Measurements from ENCODE around the gene LRRC8D. TPM values are rescaled to one million over a fixed set of nuclear protein-coding genes. Genes with fewer than 3 reads are reported as not detected.
"Not testable (repeated sequence)": the region's sequence is repeated elsewhere in the genome, so short reads cannot be mapped to it uniquely, and the experiment has no call there.

The LRRC8D gene
- total RNA-seq, 1 experiment from 2014 or later: 22.3 TPM

GRCh38 chr1:89791064-89791726 lies 29.6 kb upstream of the LRRC8D start:
- CTCF ChIA-PET: no interaction called here
- Mint-ChIP-seq H3K4me1 (ENCODE audit: low read depth, unreplicated experiment) (no peaks in the 10 kb centered on the region), H3K36me3 (ENCODE audit: insufficient read depth, unreplicated experiment) (no peaks in the 10 kb centered on the region), H3K4me3 (ENCODE audit: low read depth, unreplicated experiment) (no peak overlapping the region), H3K27ac (ENCODE audit: unreplicated experiment) (no peak overlapping the region), H3K27me3 (ENCODE audit: unreplicated experiment) (no peaks in the 10 kb centered on the region), H3K9me3 (ENCODE audit: low read depth, unreplicated experiment) (no peaks in the 10 kb centered on the region)
- TF ChIP-seq CTCF (IDR thresholded peaks at IDR 0.05; ENCODE audit: unreplicated experiment): no peak
- no peak for DNase-seq
- no TSS peak for BruUV-seq (replicated peaks)
- intact Hi-C loops (cut with micrococcal nuclease; ENCODE audit: unreplicated experiment): no loop called here

- CTCF ChIA-PET: no interaction called here
- no peaks in the 10 kb centered on the region for H3K9me3 Mint-ChIP-seq (ENCODE audit: low read depth, unreplicated experiment)
- no peaks in the 10 kb centered on the region for H3K4me1 Mint-ChIP-seq (ENCODE audit: low read depth, unreplicated experiment)
- BruUV-seq (replicated peaks): no TSS peak
- peaks cover 8% of the 10 kb centered on the region for H3K27me3 Mint-ChIP-seq (ENCODE audit: unreplicated experiment)
- no peak for DNase-seq
- H3K27ac Mint-ChIP-seq (ENCODE audit: unreplicated experiment): no peak overlapping the region
- intact Hi-C loops (cut with micrococcal nuclease; ENCODE audit: unreplicated experiment): no loop called here
- no peak overlapping the region for H3K4me3 Mint-ChIP-seq (ENCODE audit: low read depth, unreplicated experiment)
- H3K36me3 Mint-ChIP-seq (ENCODE audit: insufficient read depth, unreplicated experiment): no peaks in the 10 kb centered on the region
- no peak for TF ChIP-seq CTCF (IDR thresholded peaks at IDR 0.05; ENCODE audit: unreplicated experiment)
These were observed 26.4 kb upstream of the LRRC8D start for GRCh38 chr1:89794406-89794805.

- CTCF ChIA-PET; H3K4me3 Mint-ChIP-seq (ENCODE audit: low read depth, unreplicated experiment); H3K36me3 Mint-ChIP-seq (ENCODE audit: insufficient read depth, unreplicated experiment); BruUV-seq (replicated peaks); intact Hi-C loops (cut with micrococcal nuclease; ENCODE audit: unreplicated experiment); H3K4me1 Mint-ChIP-seq (ENCODE audit: low read depth, unreplicated experiment); H3K9me3 Mint-ChIP-seq (ENCODE audit: low read depth, unreplicated experiment); H3K27ac Mint-ChIP-seq (ENCODE audit: unreplicated experiment); DNase-seq: not testable (repeated sequence)
- H3K27me3 Mint-ChIP-seq (ENCODE audit: unreplicated experiment): peaks cover 19% of the 10 kb centered on the region
These were observed 25.3 kb upstream of the LRRC8D start for GRCh38 chr1:89795571-89795970.

GRCh38 chr1:89797876-89798275 lies 23.0 kb upstream of the LRRC8D start:
- CTCF ChIA-PET; H3K9me3 Mint-ChIP-seq (ENCODE audit: low read depth, unreplicated experiment); BruUV-seq (replicated peaks); DNase-seq; intact Hi-C loops (cut with micrococcal nuclease; ENCODE audit: unreplicated experiment); H3K27ac Mint-ChIP-seq (ENCODE audit: unreplicated experiment); H3K36me3 Mint-ChIP-seq (ENCODE audit: insufficient read depth, unreplicated experiment); H3K4me3 Mint-ChIP-seq (ENCODE audit: low read depth, unreplicated experiment); H3K4me1 Mint-ChIP-seq (ENCODE audit: low read depth, unreplicated experiment): not testable (repeated sequence)
- peaks cover 21% of the 10 kb centered on the region for H3K27me3 Mint-ChIP-seq (ENCODE audit: unreplicated experiment)

GRCh38 chr1:89799495-89799894 lies 21.3 kb upstream of the LRRC8D start:
- TF ChIP-seq CTCF (IDR thresholded peaks at IDR 0.05; ENCODE audit: unreplicated experiment): no peak
- Mint-ChIP-seq H3K4me1 (ENCODE audit: low read depth, unreplicated experiment) (no peaks in the 10 kb centered on the region), H3K36me3 (ENCODE audit: insufficient read depth, unreplicated experiment) (no peaks in the 10 kb centered on the region), H3K27me3 (ENCODE audit: unreplicated experiment) (peaks cover 21% of the 10 kb centered on the region), H3K4me3 (ENCODE audit: low read depth, unreplicated experiment) (no peak overlapping the region), H3K9me3 (ENCODE audit: low read depth, unreplicated experiment) (no peaks in the 10 kb centered on the region), H3K27ac (ENCODE audit: unreplicated experiment) (no peak overlapping the region)
- no TSS peak for BruUV-seq (replicated peaks)
- intact Hi-C loops (cut with micrococcal nuclease; ENCODE audit: unreplicated experiment): no loop called here
- CTCF ChIA-PET: no interaction called here
- DNase-seq: no peak

Data from Calu3 (cell line).